Vein endothelial cell (primary cell): ENCODE results near the gene RDH14. TPM values are rescaled to one million over a fixed set of nuclear protein-coding genes. Genes with fewer than 3 reads are reported as not detected.

Experiments
- small RNA-seq: library from RNA; depleted of rRNA; stranded (forward); fragments of <200 nt; gene quantifications from one replicate; pipeline ENCODE3, GENCODE V24; 2012
- total RNA-seq: library from RNA; depleted of rRNA; stranded (reverse); fragments of >200 nt; gene quantifications from 2 replicates; pipeline ENCODE4 v1.2.3, GENCODE V29; 2012

RDH14 gene
- total RNA-seq, result 18.2 and 23.2 TPM in 2 replicates

GRCh38 chr2:18560031-18560796 is at the start of gene RDH14:
Gene RDH14, minus strand, starts transcription at chr2:18560653. Its CDS starts 81 bp downstream, at chr2:18560572.

GRCh38 chr2:18589354-18589753 is 28.9 kb upstream of the RDH14 start, which contains the start of gene NT5C1B:
Gene NT5C1B, minus strand, starts transcription at chr2:18589569. Its CDS starts 101 bp downstream, at chr2:18589468.

Small RNA genes within 50 kb of the gene (small RNA-seq; reads per million reads assigned to genes)
- gene RNU6-1215P, result not detected

Other genes starting within 250 kb of the RDH14 start
- not detected in 2 replicates for gene NT5C1B, start 28.9 kb upstream of the RDH14 start, total RNA-seq